C4-2B (cell line): ENCODE measurements around the gene SERINC4.
"Not testable (repeated sequence)": the region's sequence is repeated elsewhere in the genome, so short reads cannot be mapped to it uniquely, and the experiment has no call there.

Experiments
- H3K27ac ChIP-seq: fragments of 450-650 bp; 2 replicates; pipeline ENCODE4 v1.5.1; 2017
- ZFX ChIP-seq: fragments of 450-650 bp; IDR thresholded peaks from 2 replicates; pipeline ENCODE4 v1.6.1; 2017
- TF ChIP-seq, protein P1 (sequence below): fragments of 450-650 bp; conservative IDR thresholded peaks from 2 replicates; pipeline ENCODE4 v1.5.1; 2017; ENCODE audit warnings: mild to moderate bottlenecking

SERINC4 gene

DNA sequence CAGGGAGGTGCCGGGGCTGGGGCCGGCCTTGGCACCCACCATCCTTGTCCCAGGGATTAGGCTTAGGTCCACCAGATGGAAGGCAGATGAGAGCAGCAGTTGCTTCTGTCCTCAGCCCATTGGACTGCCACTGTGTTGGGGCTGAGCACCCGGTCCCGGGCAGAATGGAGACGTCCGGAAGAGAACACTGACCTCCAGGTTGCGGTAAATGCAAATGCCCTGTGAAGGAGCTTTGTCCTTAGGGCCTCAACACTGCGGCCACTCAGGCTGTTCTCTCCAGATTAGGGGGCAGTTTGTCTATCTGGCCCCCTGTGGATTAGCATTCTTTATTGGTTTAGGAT lies at the start of gene SERINC4:
Gene SERINC4, minus strand, starts transcription at position 276 of the 341 bp plus-strand sequence. Its CDS starts 234 bp downstream, at position 42.
- H3K27ac ChIP-seq, result peak within 1 kb of the TSS; percentile 84

DNA sequence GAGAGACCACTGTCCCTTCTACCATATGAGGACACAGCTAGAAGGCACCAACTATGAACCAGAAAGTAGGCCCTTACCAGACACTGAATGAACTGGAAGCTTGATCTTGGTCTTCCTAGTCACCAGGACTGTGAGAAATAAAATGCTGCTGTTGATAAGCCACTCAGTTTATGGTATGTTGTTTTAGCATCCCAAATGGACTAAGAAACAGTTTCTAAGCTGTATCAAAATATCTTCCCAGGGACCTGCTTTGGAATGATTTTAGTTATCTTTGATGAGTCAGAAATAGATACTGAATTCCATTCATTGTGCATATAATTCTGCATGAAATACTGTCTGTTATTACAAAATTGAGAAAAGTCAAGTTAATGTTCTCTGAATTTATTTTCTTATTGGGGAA lies 45.4 kb upstream of the SERINC4 start:
- H3K27ac ChIP-seq, result no peak overlapping the region
- TF ChIP-seq, protein P1, sequence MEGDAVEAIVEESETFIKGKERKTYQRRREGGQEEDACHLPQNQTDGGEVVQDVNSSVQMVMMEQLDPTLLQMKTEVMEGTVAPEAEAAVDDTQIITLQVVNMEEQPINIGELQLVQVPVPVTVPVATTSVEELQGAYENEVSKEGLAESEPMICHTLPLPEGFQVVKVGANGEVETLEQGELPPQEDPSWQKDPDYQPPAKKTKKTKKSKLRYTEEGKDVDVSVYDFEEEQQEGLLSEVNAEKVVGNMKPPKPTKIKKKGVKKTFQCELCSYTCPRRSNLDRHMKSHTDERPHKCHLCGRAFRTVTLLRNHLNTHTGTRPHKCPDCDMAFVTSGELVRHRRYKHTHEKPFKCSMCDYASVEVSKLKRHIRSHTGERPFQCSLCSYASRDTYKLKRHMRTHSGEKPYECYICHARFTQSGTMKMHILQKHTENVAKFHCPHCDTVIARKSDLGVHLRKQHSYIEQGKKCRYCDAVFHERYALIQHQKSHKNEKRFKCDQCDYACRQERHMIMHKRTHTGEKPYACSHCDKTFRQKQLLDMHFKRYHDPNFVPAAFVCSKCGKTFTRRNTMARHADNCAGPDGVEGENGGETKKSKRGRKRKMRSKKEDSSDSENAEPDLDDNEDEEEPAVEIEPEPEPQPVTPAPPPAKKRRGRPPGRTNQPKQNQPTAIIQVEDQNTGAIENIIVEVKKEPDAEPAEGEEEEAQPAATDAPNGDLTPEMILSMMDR, result no peak
- no peak for TF ChIP-seq ZFX

More for the DNA sequence above, at the start of gene SERINC4:
- TF ChIP-seq ZFX, result no peak
- TF ChIP-seq, protein P1, result no peak

DNA sequence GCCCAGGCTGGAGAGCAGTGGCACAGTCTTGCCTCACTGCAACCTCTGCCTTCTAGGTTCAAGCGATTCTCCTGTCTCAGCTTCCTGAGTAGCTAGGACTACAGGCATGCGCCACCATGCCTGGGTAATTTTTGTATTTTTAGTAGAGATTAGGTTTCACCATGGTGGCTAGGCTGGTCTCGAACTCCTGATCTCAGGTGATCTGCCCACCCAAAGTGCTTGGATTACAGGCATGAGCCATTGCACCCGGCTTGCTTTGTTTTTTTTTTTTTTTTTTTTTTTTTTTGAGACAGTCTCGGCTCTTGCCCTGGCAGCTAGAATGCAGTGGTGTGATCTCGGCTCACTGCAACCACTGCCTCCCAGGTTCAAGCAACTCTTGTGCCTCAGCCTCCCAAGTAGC lies 32.5 kb upstream of the SERINC4 start:
- not testable (repeated sequence) for H3K27ac ChIP-seq

DNA sequence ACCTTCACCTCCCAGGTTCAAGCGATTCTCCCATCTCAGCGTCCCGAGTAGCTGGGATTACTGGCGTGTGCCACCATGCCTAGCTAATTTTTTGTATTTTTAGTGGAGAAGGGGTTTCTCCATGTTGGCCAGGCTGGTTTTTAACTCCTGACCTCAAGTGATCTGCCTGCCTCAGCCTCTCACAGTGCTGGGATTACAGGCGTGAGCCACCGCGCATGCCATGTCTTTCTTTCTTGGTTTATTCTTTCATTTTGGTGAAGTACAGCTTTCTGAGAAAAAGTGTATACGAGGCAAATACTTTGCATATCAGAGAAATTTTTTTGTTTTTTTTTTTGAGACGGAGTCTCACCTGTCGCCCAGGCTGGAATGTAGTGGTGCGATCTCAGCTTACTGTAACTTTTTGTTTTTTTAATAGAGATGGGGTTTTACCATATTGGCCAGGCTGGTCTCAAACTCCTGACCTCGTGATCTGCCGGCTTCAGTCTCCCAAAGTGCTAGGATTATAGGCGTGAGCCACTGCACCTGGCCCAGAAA lies 31.6 kb upstream of the SERINC4 start:
- not testable (repeated sequence) for H3K27ac ChIP-seq

DNA sequence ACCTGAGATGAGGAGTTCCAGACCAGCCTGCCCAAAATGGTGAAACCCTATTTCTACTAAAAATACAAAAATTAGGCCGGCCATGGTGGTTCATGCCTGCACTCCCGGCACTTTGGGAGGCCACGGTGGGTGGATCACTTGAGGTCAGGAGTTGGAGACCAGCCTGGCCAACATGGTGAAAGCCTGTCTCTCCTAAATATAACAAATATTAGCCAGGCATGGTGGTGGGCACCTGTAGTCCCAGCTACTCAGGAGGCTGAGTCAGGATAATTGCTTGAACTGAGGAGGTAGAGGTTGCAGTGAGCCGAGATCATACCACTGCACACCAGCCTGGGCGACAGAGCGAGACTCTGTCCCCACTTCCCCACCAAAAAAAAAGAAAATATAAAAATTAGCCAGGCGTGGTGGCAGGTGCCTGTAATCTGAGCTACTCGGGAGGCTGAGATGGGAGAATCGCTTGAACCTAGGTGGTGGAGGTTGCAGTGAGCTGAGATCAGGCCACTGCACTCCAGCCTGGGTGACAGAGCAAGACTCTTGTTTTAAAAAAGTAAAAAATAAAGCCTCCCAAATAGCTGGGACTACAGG lies 30.8 kb upstream of the SERINC4 start:
- H3K27ac ChIP-seq, result not testable (repeated sequence)

DNA sequence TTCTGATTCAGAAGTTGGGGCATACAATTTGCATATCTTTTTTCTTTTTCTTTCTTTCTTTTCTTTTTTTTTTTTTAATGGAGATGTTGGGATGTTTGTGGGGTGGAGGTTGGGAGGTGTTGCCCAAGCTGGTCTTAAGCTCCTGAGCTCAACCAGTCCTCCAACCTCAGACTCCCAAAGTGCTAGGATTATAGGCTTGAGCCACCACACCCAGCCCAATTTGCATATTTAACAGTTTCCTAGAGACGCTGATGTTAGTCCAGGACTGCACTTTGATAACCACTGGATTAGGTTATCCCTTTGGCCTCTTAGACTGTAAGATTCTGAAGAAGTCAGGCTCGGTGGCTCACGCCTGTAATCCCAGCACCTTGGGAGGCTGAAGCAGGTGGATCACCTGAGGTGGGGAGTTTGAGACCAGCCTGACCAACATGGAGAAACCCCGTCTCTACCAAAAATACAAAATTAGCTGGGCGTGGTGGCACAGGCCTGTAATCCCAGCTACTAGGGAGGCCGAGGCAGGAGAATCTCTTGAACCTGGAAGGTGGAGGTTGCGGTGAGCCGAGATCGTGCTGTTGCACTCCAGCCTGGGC lies 30.0 kb upstream of the SERINC4 start:
- H3K27ac ChIP-seq, result not testable (repeated sequence)

DNA sequence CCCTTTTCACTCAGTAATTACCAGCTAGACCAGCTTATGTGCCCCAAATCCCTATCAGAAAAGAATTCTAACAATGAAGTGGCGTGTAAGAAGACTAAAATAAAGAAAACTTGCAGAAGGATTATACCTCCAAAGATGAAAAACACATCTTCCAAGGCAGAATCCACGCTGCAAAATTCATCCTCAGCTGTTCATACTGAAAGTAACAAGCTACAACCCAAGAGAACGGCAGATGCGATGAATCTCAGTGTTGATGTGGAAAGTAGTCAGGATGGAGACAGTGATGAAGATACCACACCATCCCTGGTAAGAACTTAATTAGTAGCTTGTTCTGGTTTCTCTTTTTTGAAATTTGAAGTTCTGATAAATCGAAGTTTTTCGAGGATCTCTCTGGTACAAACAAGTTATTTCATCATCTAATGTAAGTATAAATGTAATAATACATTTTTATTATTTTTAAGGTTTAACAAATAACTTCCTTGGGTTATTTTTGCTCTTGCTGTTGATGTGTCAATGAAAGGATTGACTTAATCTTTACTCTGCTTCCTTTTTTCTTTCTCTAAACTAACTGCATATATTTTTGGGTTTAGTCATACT lies 28.1 kb upstream of the SERINC4 start:
- TF ChIP-seq, protein P1, result no peak
- TF ChIP-seq ZFX, result no peak
- no peak overlapping the region for H3K27ac ChIP-seq

DNA sequence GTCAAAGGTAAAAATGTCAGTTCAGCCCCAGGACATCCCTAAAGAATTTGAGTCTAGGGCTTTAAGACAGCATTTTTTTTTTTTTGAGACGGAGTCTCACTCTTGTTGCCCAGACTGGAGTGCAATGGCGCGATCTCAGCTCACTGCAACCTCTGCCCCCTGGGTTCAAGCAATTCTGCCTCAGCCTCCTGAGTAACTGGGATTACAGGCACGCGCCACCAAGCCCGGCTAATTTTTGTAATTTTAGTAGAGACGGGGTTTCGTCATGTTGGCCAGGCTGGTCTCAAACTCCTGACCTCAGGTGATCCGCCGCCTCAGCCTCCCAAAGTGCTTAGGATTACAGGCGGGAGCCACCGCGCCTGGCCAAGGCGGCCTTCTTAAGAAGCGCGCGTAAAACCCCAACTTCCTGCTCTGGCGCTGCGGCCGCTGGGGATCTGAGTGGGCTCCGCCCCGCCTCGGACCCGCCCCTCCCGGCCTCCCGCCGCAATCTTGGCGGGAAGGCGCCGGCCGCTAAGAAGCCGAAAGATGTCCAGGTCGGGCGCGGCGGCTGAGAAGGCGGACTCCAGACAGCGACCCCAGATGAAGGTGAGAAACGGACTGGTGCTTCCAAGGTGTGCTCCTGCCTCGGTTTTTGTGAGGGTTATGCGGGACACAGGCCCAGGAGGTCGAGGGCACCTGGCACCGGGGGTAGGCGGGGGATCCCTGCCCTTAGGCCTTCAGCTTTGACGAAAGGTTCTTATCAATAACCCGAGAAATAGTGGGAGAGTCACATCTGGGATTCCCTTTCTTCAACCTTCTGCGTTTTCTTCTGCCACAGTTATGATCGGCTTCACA lies 26.7 kb upstream of the SERINC4 start, which contains the start of gene WDR76:
Gene WDR76, plus strand, starts transcription at position 495 of the 834 bp plus-strand sequence. Its CDS starts 31 bp downstream, at position 526.
- H3K27ac ChIP-seq, result peak within 1 kb of the TSS; percentile 55
- TF ChIP-seq, protein P1, result no peak
- TF ChIP-seq ZFX, result peak; percentile 69; the same call in 1 of the 2 replicates

DNA sequence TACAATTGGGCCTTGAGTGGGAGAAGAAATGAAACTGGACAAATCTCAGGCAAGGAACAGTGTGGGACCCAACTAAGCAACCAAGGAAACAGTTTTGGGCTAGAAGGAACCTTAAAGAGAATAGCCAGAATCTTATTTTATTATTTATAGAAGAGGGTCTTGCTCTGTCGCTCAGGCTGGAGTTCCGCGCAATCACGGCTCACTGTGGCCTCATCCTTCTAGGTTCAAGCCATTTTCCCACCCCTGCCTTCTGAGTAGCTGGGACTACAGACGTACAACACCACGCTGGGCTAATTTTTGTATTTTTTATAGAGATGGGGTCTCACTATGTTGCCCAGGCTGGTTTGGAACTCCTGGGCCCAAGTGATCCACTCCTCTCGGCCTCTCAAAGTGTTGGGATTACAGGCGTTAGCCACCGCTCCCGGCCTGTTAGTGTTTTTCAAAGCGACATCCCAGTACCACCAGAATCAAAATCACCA lies 26.0 kb upstream of the SERINC4 start:
- no peak for TF ChIP-seq ZFX
- TF ChIP-seq, protein P1, result no peak
- H3K27ac ChIP-seq, result peak overlapping the region; percentile 55

DNA sequence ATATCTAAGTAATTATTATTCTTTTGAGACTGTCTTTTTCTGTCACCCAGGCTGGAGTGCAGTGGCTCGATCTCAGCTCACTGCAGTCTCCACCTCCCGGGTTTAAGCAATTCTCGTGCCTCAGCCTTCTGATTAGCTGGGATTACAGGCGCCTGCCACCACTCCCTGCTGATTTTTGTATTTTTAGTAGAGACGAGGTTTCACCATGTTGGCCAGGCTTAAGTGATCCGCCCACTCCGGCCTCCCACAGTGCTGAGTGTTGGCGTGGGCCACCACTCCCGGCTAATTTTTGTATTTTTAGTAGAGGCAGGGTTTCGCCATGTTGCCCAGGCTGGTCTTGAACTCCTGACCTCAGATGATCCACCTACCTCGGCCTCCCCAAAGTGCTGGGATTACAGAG lies 25.3 kb upstream of the SERINC4 start:
- peak overlapping the region; percentile 78 for H3K27ac ChIP-seq
